ENCODE measurements around the gene SLC10A4. TPM values are rescaled to one million over a fixed set of nuclear protein-coding genes. Genes with fewer than 3 reads are reported as not detected.

SLC10A4 gene
- total RNA-seq, 1 donor from 2014 or later: not detected

Other genes with a start within 250 kb of the SLC10A4 start
- gene TEC, start 213.5 kb upstream of the SLC10A4 start, total RNA-seq: 0.13 and 0.81 TPM in 2 replicates
- gene SLAIN2, start 141.8 kb upstream of the SLC10A4 start, total RNA-seq: 26.5 and 30.1 TPM in 2 replicates
- not detected in 2 replicates for gene ZAR1, start 6.9 kb downstream of the SLC10A4 start, total RNA-seq

Data from pulmonary artery endothelial cell (primary cell).